Measurements from ENCODE around the gene NPTX1. TPM values are rescaled to one million over a fixed set of nuclear protein-coding genes. Genes with fewer than 3 reads are reported as not detected.

The NPTX1 gene
- total RNA-seq, 2 experiments from 2014 or later: 0.22 TPM; not detected in 1

DNA sequence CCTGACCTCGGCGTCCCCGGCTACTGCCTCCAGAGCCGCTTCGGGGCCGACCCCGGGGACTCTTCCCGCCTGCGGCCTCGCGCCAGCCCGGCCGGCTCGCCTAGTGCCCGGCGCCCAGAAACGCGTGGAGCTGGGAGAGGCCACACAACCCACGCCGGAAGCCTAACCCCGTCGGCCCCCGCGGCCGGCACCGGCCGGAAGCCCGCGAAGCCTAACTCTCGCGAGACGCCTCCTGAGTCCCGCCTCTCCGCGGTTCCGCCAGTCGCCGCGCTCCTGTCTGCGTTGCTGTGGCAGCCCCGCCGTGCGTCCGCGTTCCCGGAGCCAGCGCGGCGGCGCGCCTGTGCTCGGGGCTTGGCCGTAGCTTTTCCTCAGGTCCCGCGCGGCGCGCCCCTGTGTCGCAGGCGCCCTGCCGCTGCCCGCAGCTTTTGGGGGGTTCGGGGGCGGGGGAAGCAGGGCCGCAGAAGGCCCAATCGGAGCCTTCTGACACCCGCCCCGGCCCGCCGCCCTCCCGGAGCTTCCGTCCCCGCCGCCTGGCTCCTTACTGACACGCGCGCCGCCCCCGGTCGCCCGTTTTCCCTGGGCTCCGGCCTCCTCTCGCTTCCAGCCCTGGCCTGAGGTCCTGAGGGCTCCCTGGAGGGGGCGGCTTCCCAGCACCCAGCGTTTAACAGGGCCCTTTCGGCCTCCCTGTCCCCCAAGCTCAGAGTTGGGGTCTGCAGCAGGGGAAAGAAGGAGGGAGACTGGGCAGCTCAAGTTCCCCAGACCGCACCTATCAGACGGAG lies 21.7 kb downstream of the NPTX1 start:
- ChIA-PET POLR2A (interaction anchor here (0.7 to 1.5 kb wide), 10 partner anchors 11 to 321 kb away, joined by 3 to 10 read pairs (median 4); no protein-coding TSS in a partner anchor), CTCF (ENCODE audit: unreplicated experiment) (interaction anchor here (0.5 to 1.1 kb wide), 5 partner anchors 30 to 515 kb away, joined by 3 to 6 read pairs (median 5); no protein-coding TSS in a partner anchor)
- DNase-seq (ENCODE audit: low spot score): peak; percentile 100
- no peaks in the 10 kb centered on the region for H3K79me2 ChIP-seq (ENCODE audit: insufficient read depth, low read depth, low read length)
- H2AFZ ChIP-seq (ENCODE audit: low read length): peak overlapping the region; percentile 65; the same call in 1 of the 2 replicates
- TF ChIP-seq EZH2phosphoT487 (IDR thresholded peaks at IDR 0.05; ENCODE audit: borderline replicate concordance, low read depth, low read length): no peak
- TF ChIP-seq, protein P1, sequence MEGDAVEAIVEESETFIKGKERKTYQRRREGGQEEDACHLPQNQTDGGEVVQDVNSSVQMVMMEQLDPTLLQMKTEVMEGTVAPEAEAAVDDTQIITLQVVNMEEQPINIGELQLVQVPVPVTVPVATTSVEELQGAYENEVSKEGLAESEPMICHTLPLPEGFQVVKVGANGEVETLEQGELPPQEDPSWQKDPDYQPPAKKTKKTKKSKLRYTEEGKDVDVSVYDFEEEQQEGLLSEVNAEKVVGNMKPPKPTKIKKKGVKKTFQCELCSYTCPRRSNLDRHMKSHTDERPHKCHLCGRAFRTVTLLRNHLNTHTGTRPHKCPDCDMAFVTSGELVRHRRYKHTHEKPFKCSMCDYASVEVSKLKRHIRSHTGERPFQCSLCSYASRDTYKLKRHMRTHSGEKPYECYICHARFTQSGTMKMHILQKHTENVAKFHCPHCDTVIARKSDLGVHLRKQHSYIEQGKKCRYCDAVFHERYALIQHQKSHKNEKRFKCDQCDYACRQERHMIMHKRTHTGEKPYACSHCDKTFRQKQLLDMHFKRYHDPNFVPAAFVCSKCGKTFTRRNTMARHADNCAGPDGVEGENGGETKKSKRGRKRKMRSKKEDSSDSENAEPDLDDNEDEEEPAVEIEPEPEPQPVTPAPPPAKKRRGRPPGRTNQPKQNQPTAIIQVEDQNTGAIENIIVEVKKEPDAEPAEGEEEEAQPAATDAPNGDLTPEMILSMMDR (conservative IDR thresholded peaks at IDR 0.05; ENCODE audit: low read length): peak; percentile 25; the same call in 1 of the 2 replicates
- peak overlapping the region; percentile 84 for H3K4me2 ChIP-seq (ENCODE audit: low read length)
- H3K9me3 ChIP-seq (ENCODE audit: low read length): no peaks in the 10 kb centered on the region
- no peaks in the 10 kb centered on the region for H3K9me2 ChIP-seq (ENCODE audit: insufficient read depth, low read length)
- peak overlapping the region; percentile 74 for H3K27ac ChIP-seq (ENCODE audit: low read depth, low read length, poor library complexity, severe bottlenecking)
- BruUV-seq (replicated peaks): no TSS peak
- H3K4me3 ChIP-seq (ENCODE audit: low read depth, low read length, poor library complexity, severe bottlenecking): peak overlapping the region; percentile 80
- intact Hi-C loops (cut with micrococcal nuclease; ENCODE audit: unreplicated experiment): no loop called here
- H4K20me1 ChIP-seq (ENCODE audit: insufficient read depth, low read length): no peaks in the 10 kb centered on the region
- H3K36me3 ChIP-seq (ENCODE audit: insufficient read depth, low read length): no peaks in the 10 kb centered on the region
- peaks cover 27% of the 10 kb centered on the region for H3K4me1 ChIP-seq (ENCODE audit: insufficient read depth, low read length, poor library complexity, severe bottlenecking)

- intact Hi-C loops (cut with micrococcal nuclease; ENCODE audit: unreplicated experiment): no loop called here
- Histone ChIP-seq H3K79me2 (ENCODE audit: insufficient read depth, low read depth, low read length) (no peaks in the 10 kb centered on the region), H3K27ac (ENCODE audit: low read depth, low read length, poor library complexity, severe bottlenecking) (peak overlapping the region; percentile 74), H3K4me3 (ENCODE audit: low read depth, low read length, poor library complexity, severe bottlenecking) (peak overlapping the region; percentile 80), H4K20me1 (ENCODE audit: insufficient read depth, low read length) (no peaks in the 10 kb centered on the region), H3K4me1 (ENCODE audit: insufficient read depth, low read length, poor library complexity, severe bottlenecking) (peaks cover 27% of the 10 kb centered on the region), H3K9me2 (ENCODE audit: insufficient read depth, low read length) (no peaks in the 10 kb centered on the region), H3K4me2 (ENCODE audit: low read length) (peak overlapping the region; percentile 84), H2AFZ (ENCODE audit: low read length) (peak overlapping the region; percentile 7; the same call in 1 of the 2 replicates), H3K36me3 (ENCODE audit: insufficient read depth, low read length) (no peaks in the 10 kb centered on the region), H3K9me3 (ENCODE audit: low read length) (no peaks in the 10 kb centered on the region)
- ChIA-PET POLR2A (interaction anchor here (0.7 to 1.5 kb wide), 9 partner anchors 11 to 321 kb away, joined by 3 to 10 read pairs (median 4); no protein-coding TSS in a partner anchor), CTCF (ENCODE audit: unreplicated experiment) (interaction anchor here (0.5 to 1.1 kb wide), 4 partner anchors 30 to 516 kb away, joined by 3 to 6 read pairs (median 5); no protein-coding TSS in a partner anchor)
- BruUV-seq (replicated peaks): no TSS peak
- no peak for TF ChIP-seq EZH2phosphoT487 (IDR thresholded peaks at IDR 0.05; ENCODE audit: borderline replicate concordance, low read depth, low read length)
- TF ChIP-seq, protein P1 (conservative IDR thresholded peaks at IDR 0.05; ENCODE audit: low read length): no peak
- DNase-seq (ENCODE audit: low spot score): no peak
Observed at GRCh38 chr17:80453998-80454556, 22.3 kb downstream of the NPTX1 start.
